Calu3 (cell line): Measurements from ENCODE around the gene SELP. TPM values are rescaled to one million over a fixed set of nuclear protein-coding genes. Genes with fewer than 3 reads are reported as not detected.
A peak's percentile ranks its signal among the peaks of the same experiment; 100 is the strongest.

Source experiments
- BruUV-seq: library from RNA; stranded (reverse); fragments of 400-500 nt; replicated peaks from 2 replicates; lab custom pipeline; 2021; lab: Mats Ljungman, UMichigan
- CTCF ChIA-PET: fragments of 300-600 bp; sonication (Branson Sonifier 250); formaldehyde crosslinking; loops from one replicate; lab custom pipeline; 2022; ENCODE audit warnings: antibody characterized with exemption; lab: Charles Lee
- DNase-seq: peaks from one replicate; pipeline ENCODE4 v3.0.0; 2022
- H3K27ac Mint-ChIP-seq: one replicate; pipeline ENCODE4 v1.8.0; 2022; ENCODE audit warnings: mixed read lengths; ENCODE audit not compliant: unreplicated experiment
- H3K27me3 Mint-ChIP-seq: one replicate; pipeline ENCODE4 v1.8.0; 2022; ENCODE audit warnings: mixed read lengths; ENCODE audit not compliant: unreplicated experiment
- H3K36me3 Mint-ChIP-seq: one replicate; pipeline ENCODE4 v1.8.0; 2022; ENCODE audit warnings: mild to moderate bottlenecking, moderate library complexity, mixed read lengths; ENCODE audit not compliant: insufficient read depth, unreplicated experiment
- H3K4me1 Mint-ChIP-seq: one replicate; pipeline ENCODE4 v1.8.0; 2022; ENCODE audit warnings: mild to moderate bottlenecking, low read depth, mixed read lengths; ENCODE audit not compliant: unreplicated experiment
- H3K4me3 Mint-ChIP-seq: one replicate; pipeline ENCODE4 v1.8.0; 2022; ENCODE audit warnings: mild to moderate bottlenecking, low read depth, moderate library complexity, mixed read lengths; ENCODE audit not compliant: unreplicated experiment
- H3K9me3 Mint-ChIP-seq: one replicate; pipeline ENCODE4 v1.8.0; 2022; ENCODE audit warnings: low read depth, mixed read lengths; ENCODE audit not compliant: unreplicated experiment
- intact Hi-C: fragments of 100-400 bp; cut with micrococcal nuclease; formaldehyde crosslinking; loops from one replicate; pipeline ENCODE4 v1.10.0; 2022; ENCODE audit not compliant: unreplicated experiment
- total RNA-seq: library from RNA; stranded (reverse); gene quantifications from 2 replicates; pipeline ENCODE4 v1.2.3, GENCODE V29; 2022
- TF ChIP-seq, protein P1 (sequence below): fragments of 200-600 bp; IDR thresholded peaks from one replicate; pipeline ENCODE4 v1.8.0; 2022; ENCODE audit warnings: antibody characterized with exemption; ENCODE audit not compliant: unreplicated experiment

The SELP gene
- total RNA-seq, 1 experiment from 2014 or later: 0.47 TPM

DNA sequence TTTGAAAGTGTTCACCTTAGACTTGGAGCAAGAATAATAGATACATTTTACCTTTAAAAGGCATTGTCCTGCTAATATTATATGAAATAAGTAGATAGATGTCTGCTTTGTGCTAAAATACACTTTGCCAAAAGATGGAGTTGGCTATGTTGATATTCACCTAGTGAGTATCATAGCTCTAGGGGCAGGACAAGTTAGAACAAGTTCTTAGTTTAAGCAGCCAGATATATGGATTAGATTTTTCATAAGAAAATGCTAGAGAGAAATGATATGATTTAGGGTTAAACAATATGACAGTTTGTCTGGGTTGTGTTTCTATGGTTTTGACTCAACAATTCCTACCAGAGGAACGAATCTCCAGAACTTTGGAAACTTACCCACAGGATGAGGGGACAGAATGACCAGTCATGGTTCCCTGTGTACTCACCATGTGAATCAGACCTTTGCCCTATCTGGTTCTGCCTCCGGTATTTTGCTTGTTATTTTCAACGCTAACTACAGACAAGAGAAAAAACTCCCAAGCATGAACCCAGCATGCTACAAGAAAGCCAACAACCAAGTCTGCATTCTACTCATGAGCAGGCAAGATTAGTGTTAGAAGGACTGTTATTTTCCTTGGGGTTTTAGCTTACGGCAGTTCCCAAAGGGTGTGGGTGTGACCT lies 45.3 kb downstream of the SELP start:
- TF ChIP-seq, protein P1, sequence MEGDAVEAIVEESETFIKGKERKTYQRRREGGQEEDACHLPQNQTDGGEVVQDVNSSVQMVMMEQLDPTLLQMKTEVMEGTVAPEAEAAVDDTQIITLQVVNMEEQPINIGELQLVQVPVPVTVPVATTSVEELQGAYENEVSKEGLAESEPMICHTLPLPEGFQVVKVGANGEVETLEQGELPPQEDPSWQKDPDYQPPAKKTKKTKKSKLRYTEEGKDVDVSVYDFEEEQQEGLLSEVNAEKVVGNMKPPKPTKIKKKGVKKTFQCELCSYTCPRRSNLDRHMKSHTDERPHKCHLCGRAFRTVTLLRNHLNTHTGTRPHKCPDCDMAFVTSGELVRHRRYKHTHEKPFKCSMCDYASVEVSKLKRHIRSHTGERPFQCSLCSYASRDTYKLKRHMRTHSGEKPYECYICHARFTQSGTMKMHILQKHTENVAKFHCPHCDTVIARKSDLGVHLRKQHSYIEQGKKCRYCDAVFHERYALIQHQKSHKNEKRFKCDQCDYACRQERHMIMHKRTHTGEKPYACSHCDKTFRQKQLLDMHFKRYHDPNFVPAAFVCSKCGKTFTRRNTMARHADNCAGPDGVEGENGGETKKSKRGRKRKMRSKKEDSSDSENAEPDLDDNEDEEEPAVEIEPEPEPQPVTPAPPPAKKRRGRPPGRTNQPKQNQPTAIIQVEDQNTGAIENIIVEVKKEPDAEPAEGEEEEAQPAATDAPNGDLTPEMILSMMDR: no peak
- BruUV-seq: no TSS peak
- intact Hi-C loops: no loop called here
- Mint-ChIP-seq H3K27ac (no peak overlapping the region), H3K27me3 (no peaks in the 10 kb centered on the region), H3K9me3 (no peaks in the 10 kb centered on the region), H3K4me3 (peak overlapping the region; percentile 30), H3K4me1 (peaks cover 26% of the 10 kb centered on the region), H3K36me3 (peaks cover 8% of the 10 kb centered on the region)
- no peak for DNase-seq
- CTCF ChIA-PET: no interaction called here

DNA sequence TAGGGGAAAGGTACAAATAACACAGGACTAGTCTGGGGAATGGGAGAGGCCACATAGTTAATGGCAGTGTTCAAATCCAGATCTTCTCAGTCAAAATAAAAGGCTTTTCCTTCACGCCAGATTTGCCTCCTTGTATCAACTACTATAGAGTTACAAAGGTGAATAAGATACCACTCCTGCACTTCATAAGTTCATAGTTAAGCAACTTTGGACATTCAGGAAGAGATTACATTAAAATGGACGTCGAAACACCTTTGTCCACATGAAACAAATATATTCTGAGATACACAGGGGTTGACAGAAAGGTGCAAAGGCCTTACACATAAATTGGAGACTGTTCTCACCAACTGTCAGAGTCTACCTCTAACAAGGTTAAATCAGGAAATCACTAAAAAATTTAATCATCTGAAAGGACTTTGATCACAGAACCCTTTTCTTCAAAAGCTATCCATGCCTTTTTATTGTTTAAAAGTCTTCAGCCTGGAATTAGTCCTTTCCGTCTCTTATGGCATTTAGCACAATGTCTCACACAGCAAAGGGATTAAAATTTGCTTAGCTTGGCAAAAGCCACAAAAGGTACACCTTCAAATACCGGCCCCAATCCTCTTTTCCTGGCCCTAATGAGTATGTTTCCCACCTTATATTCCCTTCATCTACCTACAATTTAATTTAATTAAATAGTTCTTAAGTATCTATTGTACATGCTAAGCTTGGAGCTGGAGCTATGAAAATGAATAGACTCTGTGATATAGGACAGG lies 51.8 kb downstream of the SELP start:
- intact Hi-C loops: no loop called here
- CTCF ChIA-PET: no interaction called here
- Mint-ChIP-seq H3K4me3 (no peak overlapping the region), H3K27ac (no peak overlapping the region), H3K36me3 (no peaks in the 10 kb centered on the region), H3K27me3 (no peaks in the 10 kb centered on the region), H3K9me3 (peaks cover 2% of the 10 kb centered on the region), H3K4me1 (no peaks in the 10 kb centered on the region)
- TF ChIP-seq, protein P1: no peak
- BruUV-seq: no TSS peak
- no peak for DNase-seq

DNA sequence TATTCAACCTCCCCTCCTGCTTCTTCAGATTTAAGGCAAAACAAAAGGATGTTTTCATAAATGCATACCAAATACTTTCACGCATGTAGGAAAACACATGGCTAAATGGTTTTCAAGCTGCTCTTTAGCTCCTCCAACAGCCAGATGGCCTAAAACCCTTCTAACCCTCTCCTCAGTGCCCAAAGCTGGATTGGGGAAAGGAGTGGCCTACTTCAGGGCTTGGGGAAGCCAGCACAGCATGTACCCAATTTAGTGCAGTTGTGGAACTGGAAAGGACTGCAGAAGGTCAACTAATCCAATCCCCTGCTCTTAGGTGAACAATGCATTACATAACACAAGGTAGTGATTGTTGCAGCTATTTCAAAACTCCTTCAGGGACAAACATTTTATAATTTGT lies 53.0 kb downstream of the SELP start:
- H3K27ac Mint-ChIP-seq: no peak overlapping the region
- H3K4me3 Mint-ChIP-seq: no peak overlapping the region
- DNase-seq: no peak
- H3K4me1 Mint-ChIP-seq: peaks cover 10% of the 10 kb centered on the region
- no TSS peak for BruUV-seq
- H3K36me3 Mint-ChIP-seq: no peaks in the 10 kb centered on the region
- intact Hi-C loops: no loop called here
- CTCF ChIA-PET: no interaction called here
- no peaks in the 10 kb centered on the region for H3K27me3 Mint-ChIP-seq
- H3K9me3 Mint-ChIP-seq: peaks cover 2% of the 10 kb centered on the region
- TF ChIP-seq, protein P1: no peak

DNA sequence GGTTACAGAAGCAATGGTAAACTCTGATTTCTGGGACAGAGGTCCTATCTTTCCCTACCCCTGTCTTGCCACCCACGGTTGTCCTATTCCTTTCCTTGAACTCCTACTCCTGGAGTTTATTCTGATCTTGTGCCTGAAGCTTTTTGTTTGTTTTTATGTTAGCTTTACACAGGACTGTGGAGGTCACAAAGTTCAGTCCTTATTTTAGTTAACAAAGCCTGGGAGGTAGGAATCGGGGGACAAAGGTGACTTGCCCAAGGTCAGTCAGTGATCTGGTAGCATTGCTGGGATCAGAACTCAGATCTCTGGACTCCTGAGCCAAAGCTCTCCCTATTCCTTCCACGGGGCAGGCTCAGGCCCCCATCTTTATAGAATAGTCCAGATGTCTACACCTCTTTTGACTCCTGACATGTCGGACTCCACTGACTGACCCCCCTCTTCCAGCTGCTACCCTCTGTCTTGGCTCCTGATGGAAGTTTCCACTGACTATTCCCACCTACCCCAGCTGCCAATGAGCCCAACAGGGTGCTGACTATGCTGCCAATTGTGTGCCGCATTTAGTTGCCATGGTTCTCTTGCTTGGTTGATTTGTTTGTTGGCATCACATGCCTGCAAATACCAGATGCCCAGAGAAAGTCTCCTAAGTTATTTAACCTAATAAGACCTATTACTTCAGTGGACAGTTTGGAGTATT lies 53.5 kb downstream of the SELP start:
- Mint-ChIP-seq H3K27ac (no peak overlapping the region), H3K36me3 (no peaks in the 10 kb centered on the region), H3K4me3 (no peak overlapping the region), H3K27me3 (no peaks in the 10 kb centered on the region), H3K9me3 (peaks cover 2% of the 10 kb centered on the region), H3K4me1 (peaks cover 16% of the 10 kb centered on the region)
- TF ChIP-seq, protein P1: no peak
- CTCF ChIA-PET: no interaction called here
- intact Hi-C loops: no loop called here
- BruUV-seq: no TSS peak
- DNase-seq: no peak
